LNCaP clone FGC (cell line): ENCODE measurements around the gene COL4A6.
A peak's percentile ranks its signal among the peaks of the same experiment; 100 is the strongest.

ENCODE experiments used
- DNase-seq: peaks from one replicate; pipeline ENCODE4 v3.0.0-alpha.2; 2011; ENCODE audit warnings: low read depth
- H3K4me3 ChIP-seq: 2 replicates; pipeline ENCODE4 v1.5.1; 2011; ENCODE audit warnings: mild to moderate bottlenecking, low read depth, low read length, control low read depth
- CTCF ChIP-seq: IDR thresholded peaks from 2 replicates; pipeline ENCODE4 v1.5.1; 2012; ENCODE audit warnings: mild to moderate bottlenecking; ENCODE audit not compliant: control insufficient read depth, insufficient read depth; ENCODE audit errors: extremely low read depth

COL4A6 gene

DNA sequence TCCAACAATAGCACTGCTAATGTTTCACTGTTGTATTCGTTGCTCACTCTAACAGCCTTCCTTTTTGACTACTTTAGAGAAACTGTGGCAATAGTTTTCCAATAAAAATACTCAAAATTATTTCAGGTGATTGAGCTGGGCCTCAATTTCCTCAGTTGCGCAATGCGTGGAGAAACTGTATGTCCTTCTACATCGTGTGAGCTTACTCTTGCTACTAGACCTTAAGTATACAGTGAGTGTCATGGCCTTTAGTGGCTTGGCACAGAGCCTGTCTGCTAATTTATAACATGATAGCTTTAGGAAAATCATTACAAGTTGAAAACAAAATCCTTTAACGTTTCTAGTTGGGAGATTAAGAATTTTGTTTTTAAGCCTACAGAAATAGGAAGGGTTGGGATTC, 114.5 kb downstream of the COL4A6 start:
- no peak overlapping the region for H3K4me3 ChIP-seq
- TF ChIP-seq CTCF = no peak
- no peak for DNase-seq

- no peak for TF ChIP-seq CTCF
- H3K4me3 ChIP-seq = no peak overlapping the region
- no peak for DNase-seq
Observed at GRCh38 chrX:108322234-108322633, 116.0 kb downstream of the COL4A6 start.

- no peak overlapping the region for H3K4me3 ChIP-seq
- DNase-seq = no peak
- TF ChIP-seq CTCF = no peak
Observed at GRCh38 chrX:108316456-108316855, 121.8 kb downstream of the COL4A6 start.

GRCh38 chrX:108313669-108314068, 124.6 kb downstream of the COL4A6 start:
- DNase-seq = no peak
- TF ChIP-seq CTCF = no peak
- H3K4me3 ChIP-seq = no peak overlapping the region

DNA sequence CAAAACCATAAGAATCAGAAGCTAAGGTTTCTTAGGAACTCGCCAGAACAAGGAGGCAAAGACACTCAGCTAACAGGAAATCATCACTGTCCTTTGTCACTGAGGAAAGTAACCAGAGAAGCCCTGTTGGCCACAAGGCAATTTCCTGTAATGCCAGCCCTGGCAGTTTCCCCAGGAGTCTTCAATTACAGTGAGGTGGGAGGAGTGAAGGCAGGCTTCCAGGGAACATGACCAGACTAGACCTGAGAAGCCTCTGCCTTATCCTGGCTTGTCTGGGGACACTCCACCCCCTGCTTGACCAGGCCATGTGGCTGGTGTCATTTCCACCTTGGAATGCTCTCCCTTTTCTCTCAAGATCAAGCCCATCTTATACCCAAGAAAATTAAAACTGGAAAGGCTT, 125.3 kb downstream of the COL4A6 start:
- peak; percentile 93 for DNase-seq
- no peak for TF ChIP-seq CTCF
- no peak overlapping the region for H3K4me3 ChIP-seq

- no peak for DNase-seq
Observed at GRCh38 chrX:108312011-108312410, 126.2 kb downstream of the COL4A6 start.

More at GRCh38 chrX:108312011-108312410, 126.2 kb downstream of the COL4A6 start:
- no peak overlapping the region for H3K4me3 ChIP-seq
- no peak for TF ChIP-seq CTCF
